GM19239 (cell line): Measurements from ENCODE around the gene PID1.

ENCODE experiments used
- DNase-seq: peaks from one replicate; pipeline ENCODE4 v3.0.0; 2011; ENCODE audit warnings: low spot score; ENCODE audit not compliant: insufficient read length
- FAIRE-seq: peaks from 2 replicates; lab custom pipeline; 2011; peaks lifted over from hg19 to GRCh38; lab: Jason Lieb, UNC

PID1 gene

GRCh38 chr2:229270551-229271410 is at the start of gene PID1:
Gene PID1, minus strand, starts transcription at chr2:229271287. Its CDS starts 244 bp downstream, at chr2:229271043.
- DNase-seq (no peak), FAIRE-seq (no peak)

- FAIRE-seq (no peak), DNase-seq (no peak)
Observed at GRCh38 chr2:229319558-229319957, 48.5 kb upstream of the PID1 start.

GRCh38 chr2:229314117-229314516 is 43.0 kb upstream of the PID1 start:
- DNase-seq: no peak
- FAIRE-seq: no peak

GRCh38 chr2:229313591-229313990 is 42.5 kb upstream of the PID1 start:
- DNase-seq (no peak), FAIRE-seq (no peak)

GRCh38 chr2:229301237-229301636 is 30.1 kb upstream of the PID1 start:
- FAIRE-seq (no peak), DNase-seq (no peak)

GRCh38 chr2:229300790-229301189 is 29.7 kb upstream of the PID1 start:
- DNase-seq: no peak
- FAIRE-seq: no peak

GRCh38 chr2:229300371-229300770 is 29.3 kb upstream of the PID1 start:
- DNase-seq (no peak), FAIRE-seq (no peak)

GRCh38 chr2:229297247-229297646 is 26.2 kb upstream of the PID1 start:
- no peak for FAIRE-seq
- no peak for DNase-seq

- DNase-seq (no peak), FAIRE-seq (no peak)
Observed at GRCh38 chr2:229296536-229296935, 25.4 kb upstream of the PID1 start.

GRCh38 chr2:229296016-229296415 is 24.9 kb upstream of the PID1 start:
- DNase-seq (no peak), FAIRE-seq (no peak)

- DNase-seq (no peak), FAIRE-seq (no peak)
Observed at GRCh38 chr2:229287823-229288222, 16.7 kb upstream of the PID1 start.

- DNase-seq: no peak
- no peak for FAIRE-seq
Observed at GRCh38 chr2:229282758-229283546, 11.9 kb upstream of the PID1 start.

- DNase-seq: no peak
- FAIRE-seq: no peak
Observed at GRCh38 chr2:229279516-229279915, 8.4 kb upstream of the PID1 start.

- DNase-seq (no peak), FAIRE-seq (no peak)
Observed at GRCh38 chr2:229275506-229275905, 4.4 kb upstream of the PID1 start.

- FAIRE-seq (peak; percentile 58), DNase-seq (peak; percentile 33)
Observed at GRCh38 chr2:229273723-229274338, 2.7 kb upstream of the PID1 start.

GRCh38 chr2:229273006-229273722 is 2.1 kb upstream of the PID1 start:
- DNase-seq: no peak
- no peak for FAIRE-seq

- no peak for DNase-seq
- FAIRE-seq: no peak
Observed at GRCh38 chr2:229269941-229270340, 1.1 kb downstream of the PID1 start.

GRCh38 chr2:229269146-229269545 is 1.9 kb downstream of the PID1 start:
- FAIRE-seq: no peak
- DNase-seq: no peak

GRCh38 chr2:229268626-229269025 is 2.5 kb downstream of the PID1 start:
- no peak for FAIRE-seq

GRCh38 chr2:229267080-229267479 is 4.0 kb downstream of the PID1 start:
- no peak for FAIRE-seq
- no peak for DNase-seq

More at GRCh38 chr2:229268626-229269025, 2.5 kb downstream of the PID1 start:
- no peak for DNase-seq
